HG02973 (cell line): ENCODE results near the gene FAT1.
"Not testable (repeated sequence)": the region's sequence is repeated elsewhere in the genome, so short reads cannot be mapped to it uniquely, and the experiment has no call there.

ENCODE experiments used
- ATAC-seq: cut with Tn5 transposase; IDR thresholded peaks from one replicate; pipeline ENCODE4 v1.9.1; 2021; ENCODE audit warnings: moderate library complexity; ENCODE audit not compliant: unreplicated experiment

FAT1 gene, protein sequence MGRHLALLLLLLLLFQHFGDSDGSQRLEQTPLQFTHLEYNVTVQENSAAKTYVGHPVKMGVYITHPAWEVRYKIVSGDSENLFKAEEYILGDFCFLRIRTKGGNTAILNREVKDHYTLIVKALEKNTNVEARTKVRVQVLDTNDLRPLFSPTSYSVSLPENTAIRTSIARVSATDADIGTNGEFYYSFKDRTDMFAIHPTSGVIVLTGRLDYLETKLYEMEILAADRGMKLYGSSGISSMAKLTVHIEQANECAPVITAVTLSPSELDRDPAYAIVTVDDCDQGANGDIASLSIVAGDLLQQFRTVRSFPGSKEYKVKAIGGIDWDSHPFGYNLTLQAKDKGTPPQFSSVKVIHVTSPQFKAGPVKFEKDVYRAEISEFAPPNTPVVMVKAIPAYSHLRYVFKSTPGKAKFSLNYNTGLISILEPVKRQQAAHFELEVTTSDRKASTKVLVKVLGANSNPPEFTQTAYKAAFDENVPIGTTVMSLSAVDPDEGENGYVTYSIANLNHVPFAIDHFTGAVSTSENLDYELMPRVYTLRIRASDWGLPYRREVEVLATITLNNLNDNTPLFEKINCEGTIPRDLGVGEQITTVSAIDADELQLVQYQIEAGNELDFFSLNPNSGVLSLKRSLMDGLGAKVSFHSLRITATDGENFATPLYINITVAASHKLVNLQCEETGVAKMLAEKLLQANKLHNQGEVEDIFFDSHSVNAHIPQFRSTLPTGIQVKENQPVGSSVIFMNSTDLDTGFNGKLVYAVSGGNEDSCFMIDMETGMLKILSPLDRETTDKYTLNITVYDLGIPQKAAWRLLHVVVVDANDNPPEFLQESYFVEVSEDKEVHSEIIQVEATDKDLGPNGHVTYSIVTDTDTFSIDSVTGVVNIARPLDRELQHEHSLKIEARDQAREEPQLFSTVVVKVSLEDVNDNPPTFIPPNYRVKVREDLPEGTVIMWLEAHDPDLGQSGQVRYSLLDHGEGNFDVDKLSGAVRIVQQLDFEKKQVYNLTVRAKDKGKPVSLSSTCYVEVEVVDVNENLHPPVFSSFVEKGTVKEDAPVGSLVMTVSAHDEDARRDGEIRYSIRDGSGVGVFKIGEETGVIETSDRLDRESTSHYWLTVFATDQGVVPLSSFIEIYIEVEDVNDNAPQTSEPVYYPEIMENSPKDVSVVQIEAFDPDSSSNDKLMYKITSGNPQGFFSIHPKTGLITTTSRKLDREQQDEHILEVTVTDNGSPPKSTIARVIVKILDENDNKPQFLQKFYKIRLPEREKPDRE (N-terminal part only)

DNA sequence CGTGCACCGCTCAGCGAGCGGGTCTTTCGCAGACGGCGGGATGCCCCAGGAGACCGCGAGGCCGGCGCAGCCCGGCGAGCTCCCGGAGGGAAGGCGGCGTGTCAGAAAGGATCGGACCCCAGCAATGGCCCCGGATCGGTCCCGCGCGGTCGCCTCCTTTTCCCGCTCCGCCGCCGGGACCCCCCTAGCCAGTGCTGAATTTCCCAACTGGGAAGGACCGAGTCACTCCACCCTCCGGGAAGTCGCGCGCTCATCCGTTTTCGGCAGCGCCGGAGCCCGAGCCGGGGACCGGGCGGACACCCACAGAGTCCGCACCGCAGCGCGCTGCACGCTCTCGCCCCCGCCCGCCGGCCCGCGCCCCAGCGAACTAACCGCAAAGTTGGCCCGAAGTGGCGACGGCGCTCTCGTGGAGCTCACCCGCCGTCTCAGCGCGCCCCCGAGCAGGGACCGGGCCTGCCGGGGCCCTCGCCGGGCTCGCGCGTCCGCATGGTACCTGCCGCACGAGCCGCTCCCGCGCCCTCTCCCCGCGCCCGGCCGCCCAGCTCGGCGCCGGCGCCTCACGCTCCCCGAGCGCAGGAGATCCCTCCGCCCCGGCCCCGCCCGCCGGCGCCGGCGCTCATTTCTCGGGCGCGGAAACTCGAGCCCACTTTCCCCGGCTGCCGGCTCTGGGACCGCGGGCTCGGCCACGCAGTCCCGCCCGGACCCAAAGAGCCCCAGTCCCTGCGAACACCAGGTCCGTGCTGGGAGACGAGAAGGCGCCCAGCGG, at the start of gene FAT1:
Gene FAT1 (minus strand): TSS at position 565 of the 766 bp plus-strand sequence. CDS start 14,029 bp downstream, outside the sequence.
- no peak for ATAC-seq

DNA sequence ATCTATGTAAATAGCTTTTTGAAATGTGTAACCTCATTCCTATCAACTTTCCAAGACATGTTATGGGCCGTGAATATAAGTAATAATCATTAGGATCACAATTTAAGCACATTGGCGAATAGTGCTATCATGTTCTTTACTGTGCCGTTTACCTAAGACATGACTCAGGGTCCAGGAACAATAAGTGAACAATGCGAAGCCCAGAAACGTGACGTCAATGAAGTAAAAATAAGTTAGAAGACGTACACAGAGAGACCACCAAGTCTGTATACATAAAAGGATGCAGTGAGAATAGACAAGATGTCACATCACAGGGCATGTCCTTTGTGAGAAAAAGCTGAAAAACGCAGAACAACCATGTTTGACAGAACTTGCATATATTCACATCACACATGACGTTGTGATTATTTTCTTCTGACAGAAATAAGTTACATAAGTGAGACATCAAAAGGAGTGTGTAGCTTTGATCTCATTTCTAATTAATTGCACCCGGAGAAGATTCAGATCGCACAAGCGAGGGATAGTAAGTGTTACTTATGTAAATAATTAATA, 49.4 kb upstream of the FAT1 start:
- no peak for ATAC-seq

DNA sequence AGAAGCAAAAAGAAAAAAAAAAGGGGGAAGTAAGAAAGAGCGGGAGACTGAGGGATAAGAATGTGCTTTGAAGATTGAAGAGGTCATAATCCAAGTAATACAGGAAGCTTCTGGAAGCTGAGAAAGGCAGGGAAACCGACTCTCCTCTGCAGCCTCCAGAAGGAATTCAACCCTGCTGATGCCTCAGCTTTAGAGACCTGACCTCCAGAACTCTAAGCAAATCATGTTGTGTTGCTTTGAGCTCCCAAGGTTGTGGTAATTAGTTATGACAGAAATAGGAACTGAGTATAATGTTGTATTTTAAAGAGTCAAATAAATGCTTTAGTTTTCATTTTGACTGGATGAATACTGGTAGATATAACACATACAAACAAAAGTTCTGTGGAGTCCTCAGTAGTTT, 48.0 kb upstream of the FAT1 start:
- ATAC-seq, result no peak

DNA sequence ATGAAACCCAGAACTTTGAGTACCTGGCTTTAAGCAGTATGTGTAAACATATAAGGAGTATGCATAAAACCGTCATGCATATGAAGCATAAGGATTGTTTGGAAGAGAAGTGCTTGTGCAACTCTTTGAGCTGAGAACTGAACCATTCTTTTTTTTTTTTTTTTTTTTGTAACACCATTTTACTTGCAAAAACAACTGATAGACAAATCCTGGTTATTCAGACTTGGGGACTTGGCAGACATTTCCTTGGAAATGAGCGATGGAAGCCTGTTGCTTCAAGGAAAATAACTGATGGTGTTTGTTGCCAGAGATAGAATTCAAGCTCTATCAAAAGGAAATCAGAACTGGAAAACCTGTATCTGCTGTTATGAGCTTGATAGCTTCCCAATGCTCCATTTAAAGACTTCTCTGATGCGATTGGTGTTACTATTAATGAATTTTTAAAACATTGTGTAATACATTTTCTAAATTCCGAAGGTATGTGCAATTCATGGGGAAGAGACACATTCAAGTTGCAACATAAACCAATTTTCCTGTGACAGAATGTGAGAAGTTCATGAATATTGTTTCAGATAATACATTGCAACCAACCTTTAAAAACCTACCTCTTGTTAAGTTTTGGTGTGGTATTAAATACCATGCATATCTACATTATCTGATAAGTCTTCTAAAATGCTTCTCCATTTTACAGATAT, 47.0 kb upstream of the FAT1 start:
- ATAC-seq, result no peak

DNA sequence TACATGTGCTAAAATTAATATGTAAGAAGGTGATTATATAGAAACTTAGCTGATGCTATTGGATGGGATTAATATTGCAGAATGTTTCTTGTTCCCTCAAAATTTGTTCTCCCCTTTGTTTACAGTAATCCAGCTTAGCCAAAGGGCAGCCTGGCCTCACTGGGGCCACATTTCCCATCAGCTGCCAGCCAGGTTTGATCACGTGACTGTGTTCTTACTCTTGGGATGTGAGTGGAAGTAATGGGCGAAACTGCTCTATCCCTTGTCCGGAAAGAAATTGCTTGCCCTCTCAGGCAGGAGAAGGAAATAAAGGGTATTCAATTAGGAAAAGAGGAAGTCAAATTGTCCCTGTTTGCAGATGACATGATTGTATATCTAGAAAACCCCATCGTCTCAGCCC, 44.1 kb upstream of the FAT1 start:
- ATAC-seq, result no peak

DNA sequence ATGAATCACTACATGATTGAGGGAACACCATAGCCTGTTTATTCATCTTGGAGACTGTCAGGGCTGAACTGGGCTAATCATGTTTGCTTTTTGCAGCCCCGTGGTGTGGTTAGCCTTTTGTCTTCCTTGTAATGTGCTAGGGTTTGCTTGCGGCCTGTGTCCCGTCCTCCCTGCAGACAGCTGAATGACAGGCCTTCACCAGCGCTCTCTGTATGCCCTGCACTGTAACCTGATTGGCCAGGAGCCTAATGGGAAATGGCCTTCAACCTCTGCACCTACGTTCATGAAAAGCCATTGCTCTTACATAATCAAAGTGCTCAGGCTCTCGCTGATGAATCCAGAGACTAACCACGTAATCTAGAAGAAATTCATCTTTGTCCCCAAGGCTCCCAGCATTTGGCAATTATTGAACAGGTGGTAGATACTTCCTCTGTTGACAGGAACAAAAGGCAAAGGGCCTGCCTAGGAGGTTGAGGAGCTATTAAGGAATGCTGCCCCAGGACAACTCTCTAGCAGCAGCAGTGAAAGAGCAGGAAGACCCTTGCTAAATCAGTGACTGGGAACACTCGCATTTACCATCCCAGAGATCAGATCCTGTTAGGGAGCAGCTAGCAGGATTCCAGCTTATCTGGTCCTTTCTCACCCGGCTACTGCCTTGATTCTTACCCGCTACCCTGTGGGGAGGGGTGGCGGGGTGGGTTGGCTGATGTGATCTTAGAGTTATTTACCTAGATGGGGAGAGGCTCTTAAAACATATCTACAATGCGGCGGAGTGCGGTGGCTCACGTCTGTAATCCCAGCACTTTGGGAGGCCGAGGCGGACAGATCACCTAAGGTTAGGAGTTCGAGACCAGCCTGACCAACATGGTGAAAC, 42.3 kb upstream of the FAT1 start:
- ATAC-seq, result no peak

DNA sequence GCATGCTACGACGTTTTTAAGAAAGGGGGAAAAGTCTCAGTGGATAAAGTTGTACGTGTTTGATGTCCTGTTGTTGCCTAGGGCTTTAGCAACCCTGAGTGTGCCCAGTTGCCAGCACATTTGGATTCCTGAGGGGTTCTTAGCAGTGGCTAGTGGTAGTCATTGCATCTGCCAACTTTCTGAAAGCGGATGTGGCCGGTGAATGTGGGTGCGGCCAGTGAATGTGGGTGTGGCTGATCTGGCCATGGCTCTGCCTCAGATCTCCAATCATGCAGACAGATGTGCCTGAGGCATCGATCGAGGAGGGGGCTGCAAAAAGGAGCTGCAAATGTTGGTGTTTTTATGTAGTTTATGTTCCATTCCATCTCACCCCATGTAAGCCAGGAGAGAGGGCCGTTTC, 41.5 kb upstream of the FAT1 start:
- ATAC-seq, result no peak

DNA sequence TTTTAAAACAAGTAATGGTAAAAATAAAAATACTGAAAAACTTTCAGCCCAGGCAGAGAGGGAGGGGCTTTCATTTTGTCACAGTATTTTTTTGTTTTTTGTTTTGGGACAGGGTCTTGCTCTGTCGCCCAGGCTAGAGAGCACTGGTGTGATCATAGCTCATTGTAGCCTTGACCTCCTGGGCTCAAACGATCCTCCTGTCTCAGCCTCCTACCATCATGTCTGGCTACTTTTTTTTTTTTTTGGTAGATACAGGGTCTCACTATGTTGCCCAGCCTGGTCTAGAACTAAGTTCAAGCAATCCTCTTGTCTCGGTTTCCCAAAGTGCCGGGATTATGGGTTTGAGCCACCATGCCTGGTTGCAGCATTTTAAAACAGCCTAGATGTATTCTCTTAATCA, 40.8 kb upstream of the FAT1 start:
- ATAC-seq, result no peak

DNA sequence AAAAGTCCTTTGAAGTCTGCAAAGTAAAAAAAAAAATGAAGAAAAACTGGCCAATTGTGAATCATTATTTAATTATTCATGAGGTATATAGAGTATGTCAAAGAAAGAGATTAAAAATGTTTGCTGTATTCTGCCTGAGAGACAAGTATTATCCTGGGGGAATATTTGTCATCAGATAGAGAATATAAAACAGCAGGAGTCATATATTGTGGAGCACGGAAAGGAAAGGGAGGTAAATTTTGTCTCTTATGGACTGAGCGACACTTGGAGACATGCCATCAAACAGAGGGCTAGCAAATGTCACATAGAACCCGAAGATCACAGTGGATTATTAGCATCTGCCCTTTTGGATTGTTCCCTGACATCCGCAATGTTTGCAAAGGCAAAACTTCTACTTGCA, 39.2 kb upstream of the FAT1 start:
- ATAC-seq, result no peak

DNA sequence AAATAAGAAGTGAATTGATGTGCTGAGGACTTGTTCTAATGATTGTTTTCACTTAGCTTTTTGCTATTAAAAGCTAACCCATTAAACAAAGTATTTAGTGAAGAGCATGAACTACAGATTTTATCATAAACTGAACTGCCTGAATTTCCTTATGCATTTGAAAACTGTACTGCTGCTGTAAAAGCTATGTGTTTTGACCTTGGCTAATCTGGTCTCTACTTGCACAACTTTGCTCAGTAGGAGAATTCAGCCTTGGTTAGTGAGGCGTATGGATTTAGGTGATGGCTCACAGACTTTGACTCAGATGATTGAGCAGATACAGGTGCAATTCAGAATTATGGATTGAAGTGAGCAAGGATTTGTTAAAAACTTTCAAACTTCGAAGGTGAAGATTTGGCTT, 38.7 kb upstream of the FAT1 start:
- ATAC-seq, result no peak

DNA sequence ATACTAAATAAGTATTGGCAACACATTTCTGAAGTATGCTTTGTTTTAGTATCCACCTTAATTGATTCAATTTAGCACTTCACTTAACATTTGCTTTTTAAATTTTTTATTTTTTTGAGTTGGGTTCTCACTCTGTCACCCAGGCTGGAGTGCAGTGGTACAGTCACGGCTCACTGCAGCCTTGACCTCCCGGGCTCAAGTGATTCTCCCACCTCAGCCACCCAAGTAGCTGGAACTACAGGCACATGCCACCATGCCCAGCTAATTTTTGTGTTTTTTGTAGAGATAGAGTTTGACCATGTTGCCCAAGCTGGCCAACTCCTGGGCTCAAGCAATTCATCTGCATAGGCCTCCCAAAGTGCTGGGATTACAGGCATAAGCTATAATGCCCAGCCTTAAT, 38.3 kb upstream of the FAT1 start:
- ATAC-seq, result not testable (repeated sequence)

DNA sequence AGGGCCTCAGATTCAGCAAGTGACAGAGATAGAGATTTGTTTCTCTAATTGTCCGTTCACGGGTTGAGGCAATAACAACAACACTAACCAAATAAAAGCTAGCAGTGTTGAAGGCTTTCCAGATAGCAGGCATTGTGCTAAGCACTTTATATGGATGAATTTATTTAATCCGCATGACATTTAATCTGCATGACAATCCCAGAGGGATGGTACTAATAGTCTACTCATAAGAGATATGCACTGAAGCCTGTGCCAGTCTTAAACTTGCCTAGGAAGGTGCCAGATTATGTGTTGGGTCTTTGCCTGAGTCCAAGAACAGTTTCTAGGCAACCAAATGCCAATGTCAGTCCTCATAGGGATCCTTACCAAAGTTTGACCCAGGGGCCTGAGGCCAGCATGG, 37.7 kb upstream of the FAT1 start:
- no peak for ATAC-seq

DNA sequence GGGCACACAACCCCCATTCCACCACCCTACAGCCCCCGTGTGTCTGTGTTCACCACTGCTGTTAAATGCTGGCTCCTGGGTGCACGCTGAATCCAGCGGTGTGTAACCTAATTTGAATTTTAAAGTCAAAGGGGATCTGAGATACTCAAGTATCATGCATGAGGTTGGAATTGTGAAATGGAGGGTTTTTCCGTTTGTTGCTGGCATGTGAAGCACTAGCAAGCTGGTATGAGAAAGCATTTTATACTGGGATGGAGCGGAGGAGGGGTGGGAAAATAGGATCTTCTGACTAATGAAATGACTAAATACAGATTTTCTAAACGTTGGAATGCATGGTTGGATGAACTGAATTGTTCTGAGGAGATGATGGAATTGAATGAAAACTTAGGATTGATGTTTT, 36.9 kb upstream of the FAT1 start:
- no peak for ATAC-seq

DNA sequence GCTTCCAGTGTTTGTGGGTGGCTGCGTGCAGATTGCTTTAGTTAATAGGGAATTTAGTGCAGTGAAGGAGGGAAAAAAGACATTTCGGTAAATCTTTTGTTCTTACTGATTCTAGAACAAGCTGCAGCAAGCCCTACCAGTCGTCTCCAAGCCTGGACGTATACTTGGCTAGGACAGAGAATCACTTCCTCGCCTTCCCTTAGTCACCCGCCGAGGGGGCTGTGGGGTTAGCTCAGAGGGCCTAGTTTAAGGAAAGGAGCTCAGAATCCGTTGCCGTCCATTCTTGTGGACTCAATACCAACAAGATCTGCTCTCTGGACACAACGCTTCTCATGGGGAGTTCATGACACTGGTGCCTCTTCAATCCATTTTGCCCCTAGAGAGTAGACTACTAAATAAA, 36.3 kb upstream of the FAT1 start:
- no peak for ATAC-seq

DNA sequence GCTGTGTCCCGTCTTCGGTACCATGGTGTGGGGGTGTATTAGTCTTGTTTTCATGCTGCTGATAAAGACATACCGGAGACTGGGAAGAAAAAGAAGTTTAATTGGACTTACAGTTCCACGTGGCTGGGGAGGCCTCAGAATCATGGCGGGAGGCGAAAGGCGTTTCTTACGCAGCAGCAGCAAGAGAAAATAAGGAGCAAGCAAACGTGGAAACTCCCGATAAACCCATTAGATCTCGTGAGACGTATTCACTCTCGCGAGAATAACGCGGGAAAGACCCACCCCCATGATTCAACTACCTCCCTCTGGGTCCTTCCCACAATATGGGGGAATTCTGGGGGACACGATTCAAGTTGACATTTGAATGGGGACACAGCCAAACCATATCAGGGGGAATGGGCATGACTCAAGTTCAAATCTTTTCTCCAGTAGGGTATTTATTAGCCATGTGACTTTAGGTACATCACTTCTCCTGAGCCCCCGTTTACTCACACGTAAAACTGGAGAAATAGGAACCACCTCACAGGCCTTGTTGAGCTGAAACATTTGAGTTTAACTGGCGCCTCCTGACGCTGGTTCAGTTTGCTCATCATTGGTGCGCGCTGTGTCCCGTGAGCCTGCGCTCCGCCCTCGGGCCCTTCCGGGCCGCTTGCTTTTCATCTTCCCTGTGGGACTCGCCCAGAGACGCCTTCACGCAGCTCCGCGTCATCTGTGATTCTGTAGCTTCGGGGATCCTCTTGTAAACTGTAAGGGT, 35.5 kb upstream of the FAT1 start:
- no peak for ATAC-seq

DNA sequence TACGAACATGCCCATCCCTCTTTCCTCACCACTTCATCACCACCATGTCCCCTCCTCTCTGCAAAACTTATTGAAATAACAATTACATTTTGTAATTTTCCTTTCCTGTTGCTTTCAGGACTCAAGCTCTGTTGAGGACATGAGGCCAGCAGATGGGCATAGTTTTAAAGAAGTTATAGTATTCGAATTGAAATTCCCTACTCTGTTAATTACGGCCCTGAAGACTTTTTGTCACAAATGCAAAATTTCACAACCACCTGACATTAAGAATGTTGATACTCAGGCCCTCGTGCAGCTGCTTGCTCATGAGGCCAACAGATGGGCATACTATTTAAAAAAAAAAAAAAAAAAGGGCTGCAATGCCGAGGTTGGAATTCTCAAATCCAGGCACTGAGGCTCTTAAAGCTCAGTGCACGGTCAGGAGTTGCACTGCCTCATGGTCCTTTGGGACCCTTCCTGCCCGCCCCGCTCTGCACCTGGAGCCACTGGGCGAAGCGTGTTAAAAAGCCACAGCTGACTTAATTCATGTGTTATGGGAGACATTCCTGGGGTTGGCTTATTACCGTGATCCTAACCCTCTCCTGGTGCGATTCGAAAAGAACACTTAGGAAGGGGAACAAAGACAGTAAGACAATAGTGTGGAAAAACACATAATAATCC, 34.2 kb upstream of the FAT1 start:
- no peak for ATAC-seq

DNA sequence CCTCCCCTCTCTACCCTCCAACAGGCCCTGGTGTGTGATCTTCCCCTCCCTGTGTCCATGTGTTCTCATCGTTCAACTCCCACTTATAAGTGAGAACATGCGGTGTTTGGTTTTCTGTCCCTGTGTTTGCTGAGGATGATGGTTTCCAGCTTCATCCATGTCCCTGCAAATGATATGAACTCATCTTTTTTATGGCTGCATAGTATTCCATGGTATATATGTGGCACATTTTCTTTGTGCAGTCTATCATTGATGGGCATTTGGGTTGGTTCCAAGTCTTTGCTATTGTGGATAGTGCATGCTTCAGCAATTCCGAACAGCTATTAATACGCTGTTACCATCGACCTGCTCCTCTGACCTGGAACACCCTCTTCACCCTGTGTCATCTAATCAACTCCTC, 32.9 kb upstream of the FAT1 start:
- ATAC-seq, result not testable (repeated sequence)
